ENCODE measurements around the gene PTPN13.

PTPN13 gene

DNA sequence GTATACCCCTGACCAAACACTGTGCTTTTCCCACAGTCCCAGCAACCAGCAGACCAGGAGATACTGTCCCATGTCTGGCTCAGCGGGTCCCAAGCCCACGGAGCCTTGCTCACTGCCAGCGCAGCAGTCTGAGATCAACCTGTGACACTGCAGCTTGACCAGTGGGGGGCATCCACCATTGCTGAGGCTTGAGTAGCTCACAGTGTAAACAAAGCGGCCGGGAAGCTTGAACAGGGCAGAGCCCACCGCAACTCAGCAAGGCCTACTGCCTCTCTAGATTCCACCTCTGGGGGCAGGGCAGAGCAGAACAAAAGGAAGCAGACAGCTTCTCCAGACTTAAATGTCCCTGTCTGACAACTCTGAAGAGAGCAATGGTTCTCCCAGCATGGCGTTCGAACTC, 197.0 kb downstream of the PTPN13 start:
- no peak overlapping the region for H3K4me3 ChIP-seq (ENCODE audit: low read depth, low read length)
- peaks cover 6% of the 10 kb centered on the region for H3K36me3 ChIP-seq (ENCODE audit: control insufficient read depth, insufficient read depth, low read length)
- no peaks in the 10 kb centered on the region for H3K4me1 ChIP-seq (ENCODE audit: control insufficient read depth, insufficient read depth, low read length)

GRCh38 chr4:86809809-86810208, 215.7 kb downstream of the PTPN13 start:
- Histone ChIP-seq H3K9me3 (ENCODE audit: control insufficient read depth, insufficient read depth, low read length) (peaks cover 1% of the 10 kb centered on the region), H3K9ac (ENCODE audit: low read depth, low read length) (no peak overlapping the region), H3K4me1 (ENCODE audit: control insufficient read depth, insufficient read depth, low read length) (no peaks in the 10 kb centered on the region), H3K36me3 (ENCODE audit: control insufficient read depth, insufficient read depth, low read length) (peaks cover 2% of the 10 kb centered on the region), H3K4me3 (ENCODE audit: low read depth, low read length) (no peak overlapping the region), H3K27me3 (ENCODE audit: control insufficient read depth, insufficient read depth, low read length) (no peaks in the 10 kb centered on the region)

More for the DNA sequence above, 197.0 kb downstream of the PTPN13 start:
- H3K27me3 ChIP-seq (ENCODE audit: control insufficient read depth, insufficient read depth, low read length) = no peaks in the 10 kb centered on the region
- no peak overlapping the region for H3K9ac ChIP-seq (ENCODE audit: low read depth, low read length)
- peaks cover 4% of the 10 kb centered on the region for H3K9me3 ChIP-seq (ENCODE audit: control insufficient read depth, insufficient read depth, low read length)

DNA sequence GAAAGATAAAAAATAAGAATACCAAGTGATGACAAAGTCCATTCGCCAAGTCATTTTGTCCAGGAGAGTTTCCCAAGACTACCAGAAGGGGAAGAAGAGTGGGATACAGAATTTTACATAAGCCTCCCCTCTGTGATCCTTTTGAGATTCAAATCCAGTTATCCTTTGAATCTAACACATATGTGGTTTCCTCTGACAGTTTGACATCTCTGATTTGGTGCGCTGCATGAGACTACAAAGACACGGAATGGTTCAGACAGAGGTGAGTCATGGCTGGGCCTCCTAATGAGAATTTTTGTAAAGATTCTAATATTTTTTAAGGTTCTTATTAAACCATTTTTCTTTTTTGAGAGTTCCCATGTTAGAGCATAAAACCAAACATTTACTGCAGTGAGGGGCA, 216.7 kb downstream of the PTPN13 start:
- Histone ChIP-seq H3K27me3 (ENCODE audit: control insufficient read depth, insufficient read depth, low read length) (no peaks in the 10 kb centered on the region), H3K4me3 (ENCODE audit: low read depth, low read length) (no peak overlapping the region), H3K36me3 (ENCODE audit: control insufficient read depth, insufficient read depth, low read length) (peaks cover 2% of the 10 kb centered on the region), H3K9me3 (ENCODE audit: control insufficient read depth, insufficient read depth, low read length) (peaks cover 2% of the 10 kb centered on the region), H3K9ac (ENCODE audit: low read depth, low read length) (no peak overlapping the region), H3K4me1 (ENCODE audit: control insufficient read depth, insufficient read depth, low read length) (no peaks in the 10 kb centered on the region)

GRCh38 chr4:86815653-86816052, 221.5 kb downstream of the PTPN13 start:
- peaks cover 2% of the 10 kb centered on the region for H3K9me3 ChIP-seq (ENCODE audit: control insufficient read depth, insufficient read depth, low read length)
- H3K4me3 ChIP-seq (ENCODE audit: low read depth, low read length) = no peak overlapping the region
- no peaks in the 10 kb centered on the region for H3K4me1 ChIP-seq (ENCODE audit: control insufficient read depth, insufficient read depth, low read length)
- H3K36me3 ChIP-seq (ENCODE audit: control insufficient read depth, insufficient read depth, low read length) = peaks cover 2% of the 10 kb centered on the region
- no peak overlapping the region for H3K9ac ChIP-seq (ENCODE audit: low read depth, low read length)
- H3K27me3 ChIP-seq (ENCODE audit: control insufficient read depth, insufficient read depth, low read length) = no peaks in the 10 kb centered on the region

GRCh38 chr4:86816501-86817273, 222.6 kb downstream of the PTPN13 start:
- Histone ChIP-seq H3K9me3 (ENCODE audit: control insufficient read depth, insufficient read depth, low read length) (peaks cover 2% of the 10 kb centered on the region), H3K4me1 (ENCODE audit: control insufficient read depth, insufficient read depth, low read length) (no peaks in the 10 kb centered on the region), H3K27me3 (ENCODE audit: control insufficient read depth, insufficient read depth, low read length) (no peaks in the 10 kb centered on the region), H3K4me3 (ENCODE audit: low read depth, low read length) (no peak overlapping the region), H3K9ac (ENCODE audit: low read depth, low read length) (no peak overlapping the region), H3K36me3 (ENCODE audit: control insufficient read depth, insufficient read depth, low read length) (no peaks in the 10 kb centered on the region)

- no peaks in the 10 kb centered on the region for H3K36me3 ChIP-seq (ENCODE audit: control insufficient read depth, insufficient read depth, low read length)
- no peak overlapping the region for H3K4me3 ChIP-seq (ENCODE audit: low read depth, low read length)
- no peak overlapping the region for H3K9ac ChIP-seq (ENCODE audit: low read depth, low read length)
- peaks cover 2% of the 10 kb centered on the region for H3K9me3 ChIP-seq (ENCODE audit: control insufficient read depth, insufficient read depth, low read length)
- H3K4me1 ChIP-seq (ENCODE audit: control insufficient read depth, insufficient read depth, low read length) = no peaks in the 10 kb centered on the region
- H3K27me3 ChIP-seq (ENCODE audit: control insufficient read depth, insufficient read depth, low read length) = no peaks in the 10 kb centered on the region
These were observed 224.1 kb downstream of the PTPN13 start for GRCh38 chr4:86818211-86818610.

- peaks cover 2% of the 10 kb centered on the region for H3K9me3 ChIP-seq (ENCODE audit: control insufficient read depth, insufficient read depth, low read length)
- H3K27me3 ChIP-seq (ENCODE audit: control insufficient read depth, insufficient read depth, low read length) = no peaks in the 10 kb centered on the region
- no peak overlapping the region for H3K4me3 ChIP-seq (ENCODE audit: low read depth, low read length)
- H3K36me3 ChIP-seq (ENCODE audit: control insufficient read depth, insufficient read depth, low read length) = no peaks in the 10 kb centered on the region
- no peaks in the 10 kb centered on the region for H3K4me1 ChIP-seq (ENCODE audit: control insufficient read depth, insufficient read depth, low read length)
- H3K9ac ChIP-seq (ENCODE audit: low read depth, low read length) = no peak overlapping the region
These were observed 224.7 kb downstream of the PTPN13 start for GRCh38 chr4:86818841-86819240.

DNA sequence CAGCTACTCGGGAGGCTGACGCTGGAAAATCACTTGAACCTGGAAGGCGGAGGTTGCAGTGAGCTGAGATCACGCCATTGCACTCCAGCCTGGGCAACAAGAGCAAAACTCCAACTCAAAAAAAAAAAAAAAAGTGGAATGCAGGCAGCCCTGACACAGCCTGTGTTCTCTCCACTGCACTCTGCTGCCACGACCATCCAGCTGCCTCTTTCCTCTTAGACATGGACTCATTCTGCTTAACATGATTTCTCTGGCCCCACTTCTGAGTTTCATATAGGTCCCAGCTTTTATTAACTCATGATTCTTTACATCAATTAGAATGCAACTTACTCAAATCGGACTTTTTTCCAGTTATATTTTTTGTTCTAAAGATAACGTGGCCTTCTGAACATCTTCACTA, 225.4 kb downstream of the PTPN13 start:
- no peaks in the 10 kb centered on the region for H3K27me3 ChIP-seq (ENCODE audit: control insufficient read depth, insufficient read depth, low read length)
- peaks cover 2% of the 10 kb centered on the region for H3K9me3 ChIP-seq (ENCODE audit: control insufficient read depth, insufficient read depth, low read length)
- H3K9ac ChIP-seq (ENCODE audit: low read depth, low read length) = no peak overlapping the region
- no peaks in the 10 kb centered on the region for H3K4me1 ChIP-seq (ENCODE audit: control insufficient read depth, insufficient read depth, low read length)
- no peak overlapping the region for H3K4me3 ChIP-seq (ENCODE audit: low read depth, low read length)
- no peaks in the 10 kb centered on the region for H3K36me3 ChIP-seq (ENCODE audit: control insufficient read depth, insufficient read depth, low read length)

- Histone ChIP-seq H3K4me3 (ENCODE audit: low read depth, low read length) (no peak overlapping the region), H3K4me1 (ENCODE audit: control insufficient read depth, insufficient read depth, low read length) (no peaks in the 10 kb centered on the region), H3K9ac (ENCODE audit: low read depth, low read length) (no peak overlapping the region), H3K27me3 (ENCODE audit: control insufficient read depth, insufficient read depth, low read length) (no peaks in the 10 kb centered on the region), H3K36me3 (ENCODE audit: control insufficient read depth, insufficient read depth, low read length) (no peaks in the 10 kb centered on the region), H3K9me3 (ENCODE audit: control insufficient read depth, insufficient read depth, low read length) (no peaks in the 10 kb centered on the region)
These were observed 227.0 kb downstream of the PTPN13 start for GRCh38 chr4:86821151-86821550.

- H3K36me3 ChIP-seq (ENCODE audit: control insufficient read depth, insufficient read depth, low read length) = no peaks in the 10 kb centered on the region
- no peak overlapping the region for H3K9ac ChIP-seq (ENCODE audit: low read depth, low read length)
- no peaks in the 10 kb centered on the region for H3K9me3 ChIP-seq (ENCODE audit: control insufficient read depth, insufficient read depth, low read length)
- no peaks in the 10 kb centered on the region for H3K4me1 ChIP-seq (ENCODE audit: control insufficient read depth, insufficient read depth, low read length)
- no peak overlapping the region for H3K4me3 ChIP-seq (ENCODE audit: low read depth, low read length)
- H3K27me3 ChIP-seq (ENCODE audit: control insufficient read depth, insufficient read depth, low read length) = no peaks in the 10 kb centered on the region
These were observed 228.0 kb downstream of the PTPN13 start for GRCh38 chr4:86822136-86822535.

DNA sequence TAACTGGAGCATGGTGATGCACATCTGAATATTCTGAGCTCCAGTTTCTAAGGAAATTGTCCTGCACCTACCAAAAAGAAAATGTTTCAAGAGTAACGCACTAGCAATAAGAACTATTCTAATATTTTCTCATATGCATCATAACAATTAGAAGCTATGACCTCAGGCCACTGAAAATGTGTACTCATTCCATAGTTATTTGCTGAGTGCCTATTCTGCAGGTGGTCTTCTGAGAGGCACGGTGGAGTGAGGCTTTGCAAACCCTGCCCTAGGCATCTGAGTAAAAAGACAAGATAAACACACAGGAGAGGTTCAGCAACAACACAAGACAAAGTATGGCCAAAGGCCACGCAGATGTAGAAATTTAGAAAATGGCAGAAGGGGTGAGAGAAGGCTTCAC, 231.4 kb downstream of the PTPN13 start:
- H3K4me3 ChIP-seq (ENCODE audit: low read depth, low read length) = no peak overlapping the region
- no peaks in the 10 kb centered on the region for H3K36me3 ChIP-seq (ENCODE audit: control insufficient read depth, insufficient read depth, low read length)
- no peaks in the 10 kb centered on the region for H3K4me1 ChIP-seq (ENCODE audit: control insufficient read depth, insufficient read depth, low read length)
- no peaks in the 10 kb centered on the region for H3K27me3 ChIP-seq (ENCODE audit: control insufficient read depth, insufficient read depth, low read length)
- no peaks in the 10 kb centered on the region for H3K9me3 ChIP-seq (ENCODE audit: control insufficient read depth, insufficient read depth, low read length)
- H3K9ac ChIP-seq (ENCODE audit: low read depth, low read length) = no peak overlapping the region

- H3K9ac ChIP-seq (ENCODE audit: low read depth, low read length) = no peak overlapping the region
- no peaks in the 10 kb centered on the region for H3K36me3 ChIP-seq (ENCODE audit: control insufficient read depth, insufficient read depth, low read length)
- no peak overlapping the region for H3K4me3 ChIP-seq (ENCODE audit: low read depth, low read length)
- H3K9me3 ChIP-seq (ENCODE audit: control insufficient read depth, insufficient read depth, low read length) = no peaks in the 10 kb centered on the region
- no peaks in the 10 kb centered on the region for H3K4me1 ChIP-seq (ENCODE audit: control insufficient read depth, insufficient read depth, low read length)
- no peaks in the 10 kb centered on the region for H3K27me3 ChIP-seq (ENCODE audit: control insufficient read depth, insufficient read depth, low read length)
These were observed 237.4 kb downstream of the PTPN13 start for GRCh38 chr4:86831262-86832130.

Data from iPS-15b (cell line).